ENCODE results near the gene SDHAF3.
"Not testable (repeated sequence)": the region's sequence is repeated elsewhere in the genome, so short reads cannot be mapped to it uniquely, and the experiment has no call there.

Gene SDHAF3

GRCh38 chr7:97117372-97118188, at the start of gene SDHAF3:
Gene SDHAF3, plus strand, starts transcription at chr7:97117698. Its CDS starts 26 bp downstream, at chr7:97117724.
- peak within 1 kb of the TSS; percentile 62 for H3K27ac ChIP-seq
- TF ChIP-seq ZFX (IDR thresholded peaks at IDR 0.05; ENCODE audit: borderline replicate concordance) (no peak), CTCF (IDR thresholded peaks at IDR 0.05) (peak; percentile 44)

- not testable (repeated sequence) for H3K27ac ChIP-seq
These were observed 45.5 kb upstream of the SDHAF3 start for GRCh38 chr7:97072025-97072424.

DNA sequence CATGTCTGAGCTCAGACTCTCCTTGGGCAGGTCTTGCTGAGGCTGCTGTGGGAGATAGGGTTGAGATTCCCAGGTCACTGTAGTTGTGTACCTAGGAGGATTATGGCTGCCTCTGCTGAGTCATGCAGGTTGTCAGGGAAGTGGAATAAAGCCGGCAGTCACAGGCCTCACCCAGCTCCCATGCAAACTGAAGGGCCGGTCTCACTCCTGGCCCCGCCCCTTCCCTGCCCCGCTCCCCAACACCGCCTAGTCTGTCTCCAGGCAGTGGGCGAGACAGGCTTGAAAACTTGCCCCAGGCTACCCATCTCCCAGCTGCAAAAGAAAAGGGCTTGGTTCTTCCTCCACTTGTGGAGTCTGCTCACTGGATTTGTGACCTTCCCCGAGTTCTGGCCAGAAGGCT, 41.6 kb upstream of the SDHAF3 start:
- no peak for TF ChIP-seq CTCF (IDR thresholded peaks at IDR 0.05)
- no peak for TF ChIP-seq ZFX (IDR thresholded peaks at IDR 0.05; ENCODE audit: borderline replicate concordance)

GRCh38 chr7:97078023-97078969, 39.2 kb upstream of the SDHAF3 start:
- no peak overlapping the region for H3K27ac ChIP-seq
- TF ChIP-seq CTCF (IDR thresholded peaks at IDR 0.05) (no peak), ZFX (IDR thresholded peaks at IDR 0.05; ENCODE audit: borderline replicate concordance) (no peak)

More for the DNA sequence above, 41.6 kb upstream of the SDHAF3 start:
- H3K27ac ChIP-seq: no peak overlapping the region

GRCh38 chr7:97079300-97079699, 38.2 kb upstream of the SDHAF3 start:
- H3K27ac ChIP-seq: no peak overlapping the region
- TF ChIP-seq CTCF (IDR thresholded peaks at IDR 0.05): no peak
- TF ChIP-seq ZFX (IDR thresholded peaks at IDR 0.05; ENCODE audit: borderline replicate concordance): no peak

- TF ChIP-seq ZFX (IDR thresholded peaks at IDR 0.05; ENCODE audit: borderline replicate concordance) (no peak), CTCF (IDR thresholded peaks at IDR 0.05) (no peak)
These were observed 35.8 kb upstream of the SDHAF3 start for GRCh38 chr7:97081521-97082300.

GRCh38 chr7:97088364-97088763, 29.1 kb upstream of the SDHAF3 start:
- no peak overlapping the region for H3K27ac ChIP-seq
- no peak for TF ChIP-seq CTCF (IDR thresholded peaks at IDR 0.05)
- TF ChIP-seq ZFX (IDR thresholded peaks at IDR 0.05; ENCODE audit: borderline replicate concordance): no peak

More at GRCh38 chr7:97081521-97082300, 35.8 kb upstream of the SDHAF3 start:
- H3K27ac ChIP-seq: no peak overlapping the region
